HG03064 (cell line): ENCODE results near the gene DHX30.
"Not testable (repeated sequence)": the region's sequence is repeated elsewhere in the genome, so short reads cannot be mapped to it uniquely, and the experiment has no call there.

Experiments
- ATAC-seq: cut with Tn5 transposase; IDR thresholded peaks from one replicate; pipeline ENCODE4 v1.9.1; 2021; ENCODE audit warnings: low read depth; ENCODE audit not compliant: unreplicated experiment

Gene DHX30

GRCh38 chr3:47802734-47803479 is at the start of gene DHX30:
Gene DHX30, plus strand, starts transcription at chr3:47803138. Its CDS starts 7,546 bp downstream, at chr3:47810684.
- ATAC-seq: peak; percentile 78

GRCh38 chr3:47758261-47759025 is 44.5 kb upstream of the DHX30 start:
- no peak for ATAC-seq

- not testable (repeated sequence) for ATAC-seq
These were observed 42.7 kb upstream of the DHX30 start for GRCh38 chr3:47760207-47760606.

- ATAC-seq: no peak
These were observed 41.9 kb upstream of the DHX30 start for GRCh38 chr3:47761046-47761445.

GRCh38 chr3:47762233-47762632 is 40.7 kb upstream of the DHX30 start:
- no peak for ATAC-seq

- ATAC-seq: no peak
These were observed 36.8 kb upstream of the DHX30 start for GRCh38 chr3:47766186-47766585.

GRCh38 chr3:47772047-47772446 is 30.9 kb upstream of the DHX30 start:
- no peak for ATAC-seq

- no peak for ATAC-seq
These were observed 30.1 kb upstream of the DHX30 start for GRCh38 chr3:47772788-47773187.

GRCh38 chr3:47778746-47779145 is 24.2 kb upstream of the DHX30 start:
- no peak for ATAC-seq

- peak; percentile 39 for ATAC-seq
These were observed 21.9 kb upstream of the DHX30 start for GRCh38 chr3:47780741-47781684.

GRCh38 chr3:47781685-47782445 is 21.1 kb upstream of the DHX30 start, which contains the start of gene SMARCC1:
Gene SMARCC1, minus strand, starts transcription at chr3:47781893. Its CDS starts 96 bp downstream, at chr3:47781797.
- peak; percentile 62 for ATAC-seq

GRCh38 chr3:47782446-47783308 is 20.3 kb upstream of the DHX30 start:
- ATAC-seq: peak; percentile 9

GRCh38 chr3:47783673-47784072 is 19.3 kb upstream of the DHX30 start:
- ATAC-seq: no peak

GRCh38 chr3:47791193-47791855 is 11.6 kb upstream of the DHX30 start:
- ATAC-seq: no peak

- ATAC-seq: no peak
These were observed 10.2 kb upstream of the DHX30 start for GRCh38 chr3:47792699-47793098.

GRCh38 chr3:47794544-47794943 is 8.4 kb upstream of the DHX30 start:
- no peak for ATAC-seq

GRCh38 chr3:47799733-47800132 is 3.2 kb upstream of the DHX30 start:
- ATAC-seq: no peak

GRCh38 chr3:47803480-47804025 is 615 bp downstream of the DHX30 start:
- no peak for ATAC-seq
